HepG2 (cell line): ENCODE measurements around the gene MSX2.

ENCODE experiments used
- ASH2L ChIP-seq: fragments of 300-600, 200-600 bp; sonication (generic); IDR thresholded peaks from 2 replicates; pipeline ENCODE4 v1.7.0; 2017; ENCODE audit warnings: low read depth, mild to moderate bottlenecking, moderate library complexity, mixed read lengths, low read length; ENCODE audit not compliant: insufficient read length
- ELF1 ChIP-seq: sonication (generic); formaldehyde crosslinking; IDR thresholded peaks from 2 replicates; pipeline ENCODE4 v1.4.0; 2020; ENCODE audit warnings: missing genetic modification reagents
- POLR2A ChIP-seq, 2 experiments: IDR thresholded peaks; 2 replicates each; pipeline ENCODE4 v1.6.1; 2011; ENCODE audit warnings: low read depth in 2 of 2, low read length in 2 of 2, mild to moderate bottlenecking in 1 of 2, moderate library complexity in 1 of 2; ENCODE audit not compliant: insufficient read depth in 1 of 2
- REST ChIP-seq, 2 experiments: IDR thresholded peaks; 2 replicates each; pipeline ENCODE4 v1.6.1; 2011 to 2012; ENCODE audit warnings: low read length in 2 of 2, borderline replicate concordance in 1 of 2, low read depth in 1 of 2, mild to moderate bottlenecking in 1 of 2, moderate library complexity in 1 of 2
- RFX5 ChIP-seq: IDR thresholded peaks from 2 replicates; pipeline ENCODE4 v1.6.1; 2011; ENCODE audit warnings: low read depth, low read length, improper control_type of control experiment
- TBX2 ChIP-seq: sonication (generic); formaldehyde crosslinking; IDR thresholded peaks from 2 replicates; pipeline ENCODE4 v1.5.0; 2020; ENCODE audit warnings: missing genetic modification reagents, mild to moderate bottlenecking, borderline replicate concordance
- ZFP41 ChIP-seq: sonication (generic); formaldehyde crosslinking; IDR thresholded peaks from 2 replicates; pipeline ENCODE4 v1.4.0; 2020; ENCODE audit warnings: mild to moderate bottlenecking, missing genetic modification reagents, borderline replicate concordance
- ZNF850 ChIP-seq: sonication (generic); formaldehyde crosslinking; conservative IDR thresholded peaks from 2 replicates; pipeline ENCODE4 v1.9.0; 2021; ENCODE audit warnings: mild to moderate bottlenecking, missing genetic modification reagents

GRCh38 chr5:174708476-174709207 lies 15.7 kb upstream of the MSX2 start:
- no peak for TF ChIP-seq REST (IDR thresholded peaks at IDR 0.05; ENCODE audit: borderline replicate concordance in 1 of 2, low read depth in 1 of 2, low read length in 2 of 2)
- no peak for TF ChIP-seq ZNF850 (CRISPR knock-in tag)
- no peak for TF ChIP-seq POLR2A (IDR thresholded peaks at IDR 0.05; ENCODE audit: insufficient read depth in 1 of 2, low read depth in 2 of 2, low read length in 2 of 2)
- no peak for TF ChIP-seq RFX5
- TF ChIP-seq ELF1 (CRISPR knock-in tag), result no peak
- TF ChIP-seq TBX2 (CRISPR knock-in tag), result no peak
- TF ChIP-seq ASH2L, result no peak
- no peak for TF ChIP-seq ZFP41
